NB4 (cell line): ENCODE measurements around the gene PITPNM3.

ENCODE experiments used
- DNase-seq: peaks from one replicate; pipeline ENCODE4 v3.0.0; 2010; ENCODE audit warnings: low read depth
- H3K4me3 ChIP-seq: one replicate; pipeline ENCODE4 v1.5.1; 2011; ENCODE audit warnings: mild to moderate bottlenecking, low read depth, low read length, moderate library complexity
- CTCF ChIP-seq: IDR thresholded peaks from one replicate; pipeline ENCODE4 v1.5.1; 2012; ENCODE audit warnings: low read depth, low read length
- MAX ChIP-seq: IDR thresholded peaks from 2 replicates; pipeline ENCODE4 v1.6.1; 2011; ENCODE audit warnings: low read depth, low read length
- MYC ChIP-seq: IDR thresholded peaks from 2 replicates; pipeline ENCODE4 v1.6.1; 2011; ENCODE audit warnings: low read depth, low read length
- POLR2A ChIP-seq: IDR thresholded peaks from 2 replicates; pipeline ENCODE4 v1.6.1; 2011; ENCODE audit warnings: mild to moderate bottlenecking; ENCODE audit not compliant: insufficient read length; ENCODE audit errors: extremely low read depth

Gene PITPNM3

GRCh38 chr17:6475411-6475810, 80.9 kb downstream of the PITPNM3 start:
- no peak for DNase-seq
- H3K4me3 ChIP-seq = no peak overlapping the region
- TF ChIP-seq MYC = no peak

GRCh38 chr17:6474906-6475305, 81.4 kb downstream of the PITPNM3 start:
- DNase-seq = no peak
- H3K4me3 ChIP-seq = no peak overlapping the region
- TF ChIP-seq MYC (no peak), MAX (no peak), POLR2A (no peak), CTCF (no peak)

GRCh38 chr17:6474376-6474775, 82.0 kb downstream of the PITPNM3 start:
- no peak overlapping the region for H3K4me3 ChIP-seq
- TF ChIP-seq MYC (no peak), POLR2A (no peak), CTCF (no peak), MAX (no peak)
- no peak for DNase-seq

GRCh38 chr17:6473128-6473767, 83.1 kb downstream of the PITPNM3 start:
- no peak overlapping the region for H3K4me3 ChIP-seq
- peak; percentile 52 for DNase-seq
- TF ChIP-seq CTCF = peak; percentile 78
- no peak for TF ChIP-seq MAX

- no peak overlapping the region for H3K4me3 ChIP-seq
- TF ChIP-seq POLR2A (no peak), MYC (no peak), MAX (no peak), CTCF (no peak)
- no peak for DNase-seq
Observed at GRCh38 chr17:6472517-6472916, 83.8 kb downstream of the PITPNM3 start.

- H3K4me3 ChIP-seq = no peak overlapping the region
- no peak for TF ChIP-seq MAX
- TF ChIP-seq MYC = no peak
- no peak for TF ChIP-seq CTCF
- TF ChIP-seq POLR2A = no peak
- DNase-seq = peak; percentile 57
Observed at GRCh38 chr17:6471531-6472465, 84.6 kb downstream of the PITPNM3 start.
